Activated T-helper 17 cell treated with anti-CD3 and anti-CD28 coated beads, Interleukin-2, amount 50 U/mL, for 72 hours (primary cell): ENCODE results near the gene PIGX. TPM values are rescaled to one million over a fixed set of nuclear protein-coding genes. Genes with fewer than 3 reads are reported as not detected.
A peak's percentile ranks its signal among the peaks of the same experiment; 100 is the strongest.
"Not testable (repeated sequence)": the region's sequence is repeated elsewhere in the genome, so short reads cannot be mapped to it uniquely, and the experiment has no call there.

Experiments
- ATAC-seq: fragments of 150-1000 bp; cut with Tn5 transposase; replicated peaks from 2 replicates; pipeline ENCODE4 v1.10.0; 2021; ENCODE audit warnings: mild to moderate bottlenecking, moderate library complexity
- H3K27ac Mint-ChIP-seq: one replicate; pipeline ENCODE4 v1.8.0; 2022; ENCODE audit warnings: mixed read lengths
- H3K27me3 Mint-ChIP-seq: one replicate; pipeline ENCODE4 v1.8.0; 2022; ENCODE audit warnings: mixed read lengths
- H3K36me3 Mint-ChIP-seq: one replicate; pipeline ENCODE4 v1.8.0; 2022; ENCODE audit warnings: low read depth, mild to moderate bottlenecking, mixed read lengths
- H3K4me1 Mint-ChIP-seq: one replicate; pipeline ENCODE4 v1.8.0; 2022; ENCODE audit warnings: mixed read lengths
- H3K4me3 Mint-ChIP-seq: one replicate; pipeline ENCODE4 v1.8.0; 2022; ENCODE audit warnings: mild to moderate bottlenecking, mixed read lengths
- H3K9me3 Mint-ChIP-seq: one replicate; pipeline ENCODE4 v1.8.0; 2022; ENCODE audit warnings: mixed read lengths
- total RNA-seq, 2 donors: library from RNA; stranded (reverse); gene quantifications; one replicate each; pipeline ENCODE4 v1.2.3, GENCODE V29; 2022

Gene PIGX
- total RNA-seq, 2 donors from 2014 or later, result 38.6 to 52.8 TPM

DNA sequence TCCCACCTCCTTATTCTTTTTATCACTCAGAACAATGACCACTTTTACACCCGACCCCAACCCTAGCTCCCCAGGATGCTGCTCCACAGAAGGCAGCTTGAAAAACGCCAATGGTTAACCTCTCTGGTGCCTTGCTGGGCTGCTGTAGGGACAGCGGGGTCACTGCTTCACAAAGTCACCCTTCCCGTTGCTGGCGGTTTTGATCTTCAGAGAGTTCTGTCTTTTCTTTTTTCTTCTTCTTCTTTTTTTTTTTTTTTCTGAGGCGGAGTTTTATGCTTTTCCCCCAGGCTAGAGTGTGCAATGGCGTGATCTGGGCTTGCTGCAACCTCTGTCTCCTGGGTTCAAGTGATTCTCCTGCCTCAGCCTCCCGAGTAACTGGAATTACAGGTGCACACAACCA is 20.8 kb upstream of the PIGX start:
- no peak for ATAC-seq
- H3K4me3 Mint-ChIP-seq, result no peak overlapping the region
- H3K27me3 Mint-ChIP-seq, result no peaks in the 10 kb centered on the region
- H3K4me1 Mint-ChIP-seq, result no peaks in the 10 kb centered on the region
- no peaks in the 10 kb centered on the region for H3K9me3 Mint-ChIP-seq
- H3K36me3 Mint-ChIP-seq, result peaks cover 12% of the 10 kb centered on the region
- H3K27ac Mint-ChIP-seq, result no peak overlapping the region

DNA sequence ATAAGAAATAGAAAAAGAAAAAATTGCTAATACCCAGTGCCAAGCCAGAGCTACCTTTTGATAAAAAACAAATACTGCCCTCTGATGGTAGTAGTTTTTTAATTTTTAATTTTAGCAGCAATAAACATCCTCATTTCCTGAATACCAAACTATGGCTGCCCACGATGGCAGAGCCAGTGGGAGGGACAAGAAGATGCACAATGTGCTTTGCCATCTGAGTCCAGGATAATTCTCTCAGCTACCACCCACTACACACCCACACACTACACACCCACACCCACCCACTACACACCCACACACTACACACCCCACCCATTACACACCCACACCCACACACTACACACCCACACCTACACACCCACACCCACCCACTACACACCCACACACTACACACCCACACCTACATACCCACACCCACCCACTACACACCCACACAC is 18.0 kb upstream of the PIGX start:
- peak overlapping the region; percentile 85 for H3K27ac Mint-ChIP-seq
- H3K4me1 Mint-ChIP-seq, result no peaks in the 10 kb centered on the region
- H3K36me3 Mint-ChIP-seq, result peaks cover 12% of the 10 kb centered on the region
- no peak overlapping the region for H3K4me3 Mint-ChIP-seq
- ATAC-seq, result no peak
- H3K27me3 Mint-ChIP-seq, result no peaks in the 10 kb centered on the region
- H3K9me3 Mint-ChIP-seq, result no peaks in the 10 kb centered on the region

DNA sequence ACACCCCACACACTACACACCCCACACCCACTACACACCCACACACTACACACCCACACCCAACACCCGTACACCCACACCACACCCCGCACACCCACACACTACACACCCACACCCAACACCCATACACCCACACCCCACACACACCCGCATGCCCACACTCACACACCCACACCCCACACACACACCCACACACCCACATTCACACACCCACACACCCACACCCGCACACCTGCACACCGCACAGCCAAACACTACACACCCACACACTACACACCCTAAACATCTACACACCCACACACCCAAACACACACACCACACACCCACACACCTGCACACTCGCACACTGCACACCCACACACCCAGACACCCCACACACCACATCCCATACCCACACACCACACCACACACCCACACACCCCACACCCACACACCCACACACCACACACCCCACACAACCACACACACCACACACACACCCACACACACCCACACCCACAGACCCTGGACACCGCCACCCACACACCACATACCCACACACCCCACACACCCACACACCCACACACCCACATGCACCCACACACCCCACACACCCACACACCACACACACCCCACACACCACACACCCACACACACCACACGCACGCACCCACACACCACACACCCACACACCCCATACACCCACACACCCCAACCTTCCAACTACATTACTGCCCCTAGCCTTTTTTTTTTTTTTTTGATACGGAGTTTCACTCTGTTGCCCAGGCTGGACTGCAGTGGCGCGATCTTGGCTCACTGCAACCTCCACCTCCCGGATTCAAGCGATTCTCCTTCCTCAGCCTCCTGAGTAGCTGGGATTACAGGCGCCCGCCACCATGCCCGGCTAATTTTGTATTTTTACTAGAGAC is 17.0 kb upstream of the PIGX start:
- H3K27ac Mint-ChIP-seq, result peak overlapping the region; percentile 99
- H3K27me3 Mint-ChIP-seq, result no peaks in the 10 kb centered on the region

DNA sequence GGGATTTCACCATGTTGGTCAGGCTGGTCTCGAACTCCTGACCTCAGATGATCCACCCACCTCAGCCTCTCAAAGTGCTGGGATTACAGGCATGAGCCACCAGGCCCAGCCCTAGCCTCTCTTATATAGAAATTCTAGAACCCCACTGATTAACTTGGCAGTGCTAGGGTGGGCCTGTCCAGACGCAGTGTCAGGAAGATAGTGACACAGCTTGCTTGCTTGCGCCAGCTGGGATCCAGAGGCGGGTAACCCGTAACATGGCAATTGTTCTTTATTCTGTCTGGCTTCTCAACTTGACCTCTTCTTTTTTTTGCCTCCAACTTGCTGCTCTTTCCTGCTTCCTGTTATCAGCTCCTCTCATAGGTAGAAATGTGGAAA is 16.3 kb upstream of the PIGX start:
- ATAC-seq, result peak; percentile 64

More for the DNA sequence above, 17.0 kb upstream of the PIGX start:
- peaks cover 12% of the 10 kb centered on the region for H3K36me3 Mint-ChIP-seq
- H3K4me1 Mint-ChIP-seq, result no peaks in the 10 kb centered on the region
- peak overlapping the region; percentile 63 for H3K4me3 Mint-ChIP-seq
- H3K9me3 Mint-ChIP-seq, result no peaks in the 10 kb centered on the region
- peak; percentile 56 for ATAC-seq

DNA sequence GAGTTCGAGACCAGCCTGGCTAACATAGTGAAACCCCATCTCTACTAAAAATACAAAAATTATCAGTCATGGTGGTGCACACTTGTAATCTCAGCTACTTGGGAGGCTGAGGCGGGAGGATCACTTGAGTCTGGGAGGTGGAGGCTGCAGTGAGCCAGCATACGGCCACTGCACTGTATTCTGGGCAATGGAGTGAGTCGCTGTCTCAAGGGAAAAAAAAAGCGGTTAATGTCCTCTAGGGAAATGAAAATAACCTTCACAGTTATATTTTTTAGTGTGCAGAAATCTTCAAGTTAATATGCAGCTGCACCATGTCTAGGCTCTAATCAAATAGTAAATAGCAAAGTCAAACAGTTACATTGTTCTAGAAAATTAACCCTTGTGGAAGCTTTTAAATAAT is 14.9 kb upstream of the PIGX start:
- Mint-ChIP-seq H3K27me3 (no peaks in the 10 kb centered on the region), H3K4me1 (no peaks in the 10 kb centered on the region), H3K9me3 (no peaks in the 10 kb centered on the region), H3K27ac (no peak overlapping the region), H3K36me3 (peaks cover 12% of the 10 kb centered on the region), H3K4me3 (no peak overlapping the region)
- no peak for ATAC-seq

More for the DNA sequence above, 16.3 kb upstream of the PIGX start:
- Mint-ChIP-seq H3K36me3 (peaks cover 12% of the 10 kb centered on the region), H3K4me1 (no peaks in the 10 kb centered on the region), H3K27me3 (no peaks in the 10 kb centered on the region), H3K9me3 (no peaks in the 10 kb centered on the region), H3K27ac (peak overlapping the region; percentile 99), H3K4me3 (peak overlapping the region; percentile 63)

DNA sequence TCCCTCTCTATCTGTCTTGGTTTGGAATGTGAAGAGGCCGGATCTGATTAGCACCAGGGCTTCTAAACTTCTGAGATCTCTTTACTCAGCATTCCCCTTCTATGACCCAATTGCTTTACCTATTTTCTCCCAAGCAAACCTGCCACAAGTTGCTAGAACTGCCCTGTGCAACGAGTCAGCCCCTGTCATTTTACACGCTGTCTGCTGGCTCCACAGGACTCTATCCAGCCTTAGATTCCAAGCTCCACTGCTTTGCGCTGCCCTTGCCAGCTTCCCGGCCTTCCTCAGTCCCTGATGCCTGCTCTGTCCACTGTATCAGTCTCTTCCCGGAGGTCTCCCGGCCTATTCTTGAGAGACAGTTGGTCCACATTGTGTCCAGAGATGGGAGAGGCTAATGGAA is 12.4 kb upstream of the PIGX start:
- Mint-ChIP-seq H3K36me3 (peaks cover 12% of the 10 kb centered on the region), H3K27ac (no peak overlapping the region), H3K9me3 (no peaks in the 10 kb centered on the region), H3K27me3 (no peaks in the 10 kb centered on the region), H3K4me3 (no peak overlapping the region), H3K4me1 (no peaks in the 10 kb centered on the region)
- no peak for ATAC-seq

DNA sequence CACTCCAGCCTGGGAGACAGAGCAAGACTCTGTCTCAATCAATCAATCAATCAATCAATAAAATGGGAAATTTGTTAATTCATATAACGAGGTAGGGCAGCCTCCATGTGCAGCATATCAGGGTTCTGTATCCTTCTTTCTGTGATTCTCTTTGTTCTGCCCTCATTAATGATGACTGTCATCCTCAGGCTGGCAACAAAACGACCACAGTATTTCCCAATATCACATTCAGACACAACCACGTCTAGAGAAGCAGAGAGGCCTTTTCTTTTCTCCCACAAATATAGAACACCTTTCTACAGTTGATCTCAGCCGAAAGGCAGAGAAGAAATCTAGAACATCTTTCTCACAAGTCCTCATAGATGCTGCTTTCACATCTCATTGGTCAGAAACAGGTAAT is 11.4 kb upstream of the PIGX start:
- no peaks in the 10 kb centered on the region for H3K27me3 Mint-ChIP-seq

DNA sequence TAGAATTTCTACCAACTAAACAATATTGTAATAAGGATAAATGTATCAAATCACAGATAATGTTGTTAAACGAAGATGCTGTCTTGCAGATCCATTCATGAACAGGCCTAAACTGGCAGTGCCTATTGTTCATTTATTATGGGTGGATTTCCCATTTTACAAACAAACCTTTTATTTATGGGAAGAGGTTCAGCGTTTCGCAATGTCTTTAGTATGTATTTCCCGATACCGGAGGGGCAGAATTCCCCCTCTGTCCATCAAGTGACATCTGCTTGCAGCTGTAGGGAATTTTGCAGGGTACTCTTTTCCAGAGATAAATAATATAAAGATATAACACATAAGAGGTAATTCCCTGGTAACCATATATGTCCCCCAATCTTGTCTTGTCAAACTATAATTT is 5.8 kb upstream of the PIGX start:
- ATAC-seq, result no peak
- Mint-ChIP-seq H3K36me3 (no peaks in the 10 kb centered on the region), H3K27ac (no peak overlapping the region), H3K4me1 (peaks cover 13% of the 10 kb centered on the region), H3K9me3 (no peaks in the 10 kb centered on the region), H3K4me3 (no peak overlapping the region), H3K27me3 (no peaks in the 10 kb centered on the region)

More for the DNA sequence above, 11.4 kb upstream of the PIGX start:
- H3K36me3 Mint-ChIP-seq, result peaks cover 2% of the 10 kb centered on the region
- no peak overlapping the region for H3K27ac Mint-ChIP-seq
- H3K9me3 Mint-ChIP-seq, result no peaks in the 10 kb centered on the region
- no peak overlapping the region for H3K4me3 Mint-ChIP-seq
- no peaks in the 10 kb centered on the region for H3K4me1 Mint-ChIP-seq
- ATAC-seq, result no peak

DNA sequence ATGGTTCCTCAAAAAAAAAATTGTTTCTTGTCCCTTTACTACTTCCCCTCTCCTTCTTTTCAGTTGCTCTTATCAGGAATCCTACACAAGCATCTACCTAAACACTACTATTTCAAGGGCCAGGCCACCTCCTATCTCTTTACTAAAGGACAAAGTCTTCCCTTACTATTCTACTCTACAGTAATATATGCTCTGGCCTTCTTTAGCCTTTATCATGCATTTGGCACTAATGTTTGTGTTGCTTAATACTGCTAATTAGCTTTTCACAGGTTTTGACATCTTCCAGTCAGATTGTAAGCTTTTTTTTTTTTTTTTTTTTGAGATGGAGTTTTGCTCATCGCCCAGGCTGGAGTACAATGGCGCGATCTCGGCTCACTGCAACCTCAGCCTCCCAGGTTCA is 5.4 kb upstream of the PIGX start:
- H3K27me3 Mint-ChIP-seq, result no peaks in the 10 kb centered on the region
- H3K4me1 Mint-ChIP-seq, result peaks cover 17% of the 10 kb centered on the region
- ATAC-seq, result no peak
- no peaks in the 10 kb centered on the region for H3K36me3 Mint-ChIP-seq
- no peaks in the 10 kb centered on the region for H3K9me3 Mint-ChIP-seq
- H3K27ac Mint-ChIP-seq, result no peak overlapping the region
- no peak overlapping the region for H3K4me3 Mint-ChIP-seq

DNA sequence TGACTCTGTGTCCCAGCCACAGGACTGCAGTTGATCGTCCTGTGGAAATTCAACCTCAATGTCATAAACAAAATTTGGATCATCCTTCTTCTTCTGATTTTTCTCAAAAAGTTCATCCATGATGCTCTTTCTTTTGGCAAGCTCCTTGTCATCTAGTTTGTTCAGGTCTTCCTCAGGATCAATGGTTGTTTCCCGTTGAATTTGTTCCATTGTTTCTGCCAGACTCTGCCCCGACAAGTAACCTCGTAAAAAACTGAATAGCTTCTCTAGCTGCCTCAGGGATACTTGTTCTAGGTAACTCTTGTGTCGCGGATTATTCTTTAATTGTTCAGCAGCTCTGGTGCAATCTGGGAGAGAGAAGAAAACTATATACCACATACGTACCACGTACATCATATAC is 4.6 kb upstream of the PIGX start:
- Mint-ChIP-seq H3K27ac (no peak overlapping the region), H3K4me3 (no peak overlapping the region), H3K4me1 (peaks cover 17% of the 10 kb centered on the region), H3K36me3 (no peaks in the 10 kb centered on the region), H3K27me3 (no peaks in the 10 kb centered on the region), H3K9me3 (no peaks in the 10 kb centered on the region)
- no peak for ATAC-seq

DNA sequence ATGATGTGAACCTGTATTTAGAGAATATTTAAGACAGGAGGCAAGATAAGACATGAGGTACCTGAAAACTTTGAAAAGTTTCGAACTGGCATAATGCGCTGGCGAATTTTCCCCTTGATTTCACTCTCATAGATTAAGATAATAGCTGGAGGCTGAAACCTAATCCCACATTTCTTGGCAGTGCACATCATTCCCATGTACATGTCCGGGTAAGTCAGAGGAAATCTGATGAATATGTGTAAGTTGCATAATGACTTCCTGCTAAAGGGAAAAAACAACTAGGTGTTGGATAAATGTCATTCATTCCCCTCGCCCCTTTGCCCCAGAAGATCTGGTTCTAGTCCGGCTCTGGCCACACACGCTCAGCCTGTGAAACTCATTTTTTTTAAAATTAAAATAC is 3.7 kb upstream of the PIGX start:
- Mint-ChIP-seq H3K4me1 (peaks cover 17% of the 10 kb centered on the region), H3K27me3 (no peaks in the 10 kb centered on the region), H3K27ac (no peak overlapping the region), H3K4me3 (no peak overlapping the region), H3K9me3 (no peaks in the 10 kb centered on the region), H3K36me3 (no peaks in the 10 kb centered on the region)
- ATAC-seq, result no peak

DNA sequence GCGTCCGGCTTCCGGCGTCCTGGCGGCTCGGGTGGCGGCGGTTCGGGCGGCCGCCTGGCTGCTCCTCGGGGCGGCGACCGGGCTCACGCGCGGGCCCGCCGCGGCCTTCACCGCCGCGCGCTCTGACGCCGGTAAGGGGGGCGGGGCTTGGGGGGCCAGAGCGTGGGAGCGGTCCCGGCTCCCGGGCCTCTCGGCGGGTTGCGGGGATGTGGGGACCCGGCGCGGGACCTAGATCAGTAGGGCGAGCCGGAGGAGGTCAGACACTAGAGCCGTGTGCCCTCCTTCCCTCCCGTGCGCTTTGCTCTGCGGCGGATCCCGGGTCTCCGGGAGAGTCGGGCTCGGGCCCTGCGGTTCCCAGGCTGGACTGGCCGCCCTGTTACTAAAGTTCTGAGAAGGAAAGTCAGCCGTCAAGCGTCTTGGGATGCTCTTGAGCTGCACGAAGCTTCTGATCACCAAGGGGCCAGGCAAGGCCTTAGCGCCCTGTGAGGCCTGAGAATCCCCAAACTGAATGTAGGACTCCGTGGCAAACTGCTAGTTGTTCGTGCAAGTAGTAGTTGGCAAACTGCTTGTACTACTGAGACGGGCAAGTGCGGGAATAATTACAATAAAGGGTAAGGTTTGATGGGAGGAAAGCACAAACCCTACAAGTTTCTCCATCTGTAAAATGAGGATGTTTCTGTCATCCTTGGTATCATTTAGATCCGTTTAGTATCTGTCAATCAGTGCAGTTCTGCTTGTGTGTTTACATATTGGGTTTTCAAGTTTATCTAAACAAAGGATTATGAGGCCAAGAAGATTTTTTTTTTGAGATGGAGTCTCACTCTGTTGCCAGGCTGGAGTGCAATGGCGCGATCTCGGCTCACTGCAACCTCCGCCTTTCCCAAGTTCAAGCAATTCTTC is 587 bp downstream of the PIGX start:
- H3K4me1 Mint-ChIP-seq, result peaks cover 17% of the 10 kb centered on the region
- no peaks in the 10 kb centered on the region for H3K9me3 Mint-ChIP-seq
- H3K27ac Mint-ChIP-seq, result peak overlapping the region; percentile 84
- H3K4me3 Mint-ChIP-seq, result peak overlapping the region; percentile 90
- H3K27me3 Mint-ChIP-seq, result no peaks in the 10 kb centered on the region
- peak; percentile 55 for ATAC-seq
- peaks cover 6% of the 10 kb centered on the region for H3K36me3 Mint-ChIP-seq

DNA sequence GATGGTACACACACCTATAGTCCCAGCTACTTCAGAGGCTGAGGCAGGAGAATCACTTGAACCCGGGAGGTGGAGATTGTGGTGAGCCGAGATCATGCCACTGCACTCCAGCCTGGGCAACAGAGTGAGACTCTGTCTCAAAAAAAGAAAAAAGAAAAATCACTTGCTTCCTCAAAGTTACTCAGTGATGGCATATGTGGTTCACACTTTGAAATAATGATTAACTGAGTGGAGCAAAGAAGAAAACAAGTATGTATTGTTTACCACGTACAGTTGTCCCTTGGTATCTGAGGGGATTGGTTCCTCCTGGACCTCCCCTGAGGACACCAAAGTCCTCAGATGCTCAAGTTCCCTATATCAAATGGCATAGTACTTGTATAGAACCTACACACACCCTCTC is 5.0 kb downstream of the PIGX start:
- not testable (repeated sequence) for H3K27ac Mint-ChIP-seq, H3K4me1 Mint-ChIP-seq, H3K9me3 Mint-ChIP-seq, H3K27me3 Mint-ChIP-seq, ATAC-seq, H3K4me3 Mint-ChIP-seq
- peaks cover 36% of the 10 kb centered on the region for H3K36me3 Mint-ChIP-seq

DNA sequence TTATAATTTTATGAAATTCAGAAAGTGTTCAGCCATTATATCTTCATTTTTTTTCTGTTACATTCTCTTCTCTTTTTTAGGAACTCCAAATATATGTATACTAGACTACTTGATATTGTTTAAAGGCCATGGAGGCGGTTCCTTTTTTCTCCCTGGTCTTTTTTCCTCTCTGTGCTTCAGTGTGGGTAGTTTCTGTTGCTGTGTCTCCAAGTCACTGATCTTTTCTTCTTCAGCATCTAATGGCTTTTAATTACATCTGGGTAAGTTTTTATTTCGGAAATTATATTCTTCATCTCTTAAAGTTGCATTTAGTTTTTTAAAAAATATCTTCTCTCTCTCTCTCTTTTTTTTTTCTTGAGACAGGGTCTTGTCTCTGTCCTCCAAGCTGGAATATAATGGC is 8.9 kb downstream of the PIGX start:
- H3K36me3 Mint-ChIP-seq, result peaks cover 65% of the 10 kb centered on the region
- no peak overlapping the region for H3K27ac Mint-ChIP-seq
- no peaks in the 10 kb centered on the region for H3K27me3 Mint-ChIP-seq
- peaks cover 6% of the 10 kb centered on the region for H3K4me1 Mint-ChIP-seq
- H3K9me3 Mint-ChIP-seq, result no peaks in the 10 kb centered on the region
- H3K4me3 Mint-ChIP-seq, result no peak overlapping the region
- ATAC-seq, result no peak
